NB4 (cell line): ENCODE measurements around the gene TYW1.

Source experiments
- CTCF ChIP-seq: IDR thresholded peaks from one replicate; pipeline ENCODE4 v1.5.1; 2012; ENCODE audit warnings: low read depth, low read length
- MAX ChIP-seq: IDR thresholded peaks from 2 replicates; pipeline ENCODE4 v1.6.1; 2011; ENCODE audit warnings: low read depth, low read length
- MYC ChIP-seq: IDR thresholded peaks from 2 replicates; pipeline ENCODE4 v1.6.1; 2011; ENCODE audit warnings: low read depth, low read length
- POLR2A ChIP-seq: IDR thresholded peaks from 2 replicates; pipeline ENCODE4 v1.6.1; 2011; ENCODE audit warnings: mild to moderate bottlenecking; ENCODE audit not compliant: insufficient read length; ENCODE audit errors: extremely low read depth

- no peak for TF ChIP-seq CTCF
- TF ChIP-seq MAX, result no peak
- no peak for TF ChIP-seq POLR2A
- no peak for TF ChIP-seq MYC
Measured at GRCh38 chr7:67006965-67007364, 10.3 kb downstream of the TYW1 start.
